Esophagus squamous epithelium (tissue), 4 donors: ENCODE measurements around the gene RAB27B.

ENCODE experiments used
- CTCF ChIP-seq, 6 experiments: fragments of 450-650 bp in 4 of 6; fragments of 200-600 bp in 2 of 6; sonication (generic) in 2 of 6; IDR thresholded peaks; one replicate each; pipeline ENCODE4 v1.5.1; 2016 to 2019; ENCODE audit warnings: antibody characterized with exemption in 6 of 6, mild to moderate bottlenecking in 4 of 6, moderate library complexity in 4 of 6
- POLR2A ChIP-seq, 4 donors: fragments of 450-650 bp; IDR thresholded peaks; one replicate each; pipeline ENCODE4 v1.6.1; 2017; ENCODE audit warnings: antibody characterized with exemption in 4 of 4, mild to moderate bottlenecking in 4 of 4, moderate library complexity in 3 of 4

GRCh38 chr18:54873884-54874255, 45.6 kb downstream of the RAB27B start:
- TF ChIP-seq CTCF (IDR thresholded peaks at IDR 0.05) (no peak), POLR2A (IDR thresholded peaks at IDR 0.05) (no peak)
